ENCODE measurements around the gene APCDD1L.
A peak's percentile ranks its signal among the peaks of the same experiment; 100 is the strongest.

The APCDD1L gene

GRCh38 chr20:58492074-58492718 is 23.0 kb downstream of the APCDD1L start:
- no peak for DNase-seq (ENCODE audit: low read depth in 2 of 2)

- no peak for DNase-seq (ENCODE audit: low read depth in 2 of 2)
These were observed 29.0 kb downstream of the APCDD1L start for GRCh38 chr20:58486207-58486606.

GRCh38 chr20:58485393-58485792 is 29.8 kb downstream of the APCDD1L start:
- DNase-seq (ENCODE audit: low read depth in 2 of 2): no peak

- DNase-seq (ENCODE audit: low read depth in 2 of 2): no peak
These were observed 31.7 kb downstream of the APCDD1L start for GRCh38 chr20:58483470-58483869.

GRCh38 chr20:58483051-58483450 is 32.1 kb downstream of the APCDD1L start:
- no peak for DNase-seq (ENCODE audit: low read depth in 2 of 2)

- DNase-seq (ENCODE audit: low read depth in 2 of 2): no peak
These were observed 32.8 kb downstream of the APCDD1L start for GRCh38 chr20:58482416-58482815.

- DNase-seq (ENCODE audit: low read depth in 2 of 2): peak; percentile 62 to 64
These were observed 33.6 kb downstream of the APCDD1L start for GRCh38 chr20:58481481-58482021.

- no peak for DNase-seq (ENCODE audit: low read depth in 2 of 2)
These were observed 34.5 kb downstream of the APCDD1L start for GRCh38 chr20:58480551-58481336.

GRCh38 chr20:58479726-58480440 is 35.3 kb downstream of the APCDD1L start:
- DNase-seq (ENCODE audit: low read depth in 2 of 2): no peak

GRCh38 chr20:58478141-58478805 is 36.9 kb downstream of the APCDD1L start:
- no peak for DNase-seq (ENCODE audit: low read depth in 2 of 2)

- no peak for DNase-seq (ENCODE audit: low read depth in 2 of 2)
These were observed 39.7 kb downstream of the APCDD1L start for GRCh38 chr20:58475466-58475865.

GRCh38 chr20:58473453-58474425 is 41.5 kb downstream of the APCDD1L start:
- DNase-seq (ENCODE audit: low read depth in 2 of 2): no peak

GRCh38 chr20:58472273-58473018 is 42.8 kb downstream of the APCDD1L start:
- no peak for DNase-seq (ENCODE audit: low read depth in 2 of 2)

GRCh38 chr20:58471193-58472164 is 43.7 kb downstream of the APCDD1L start:
- no peak for DNase-seq (ENCODE audit: low read depth in 2 of 2)

GRCh38 chr20:58470336-58471192 is 44.6 kb downstream of the APCDD1L start:
- no peak for DNase-seq (ENCODE audit: low read depth in 2 of 2)

GRCh38 chr20:58469616-58470015 is 45.6 kb downstream of the APCDD1L start:
- DNase-seq (ENCODE audit: low read depth in 2 of 2): no peak

- DNase-seq (ENCODE audit: low read depth in 2 of 2): no peak
These were observed 47.3 kb downstream of the APCDD1L start for GRCh38 chr20:58467572-58468527.

All from stimulated activated CD4-positive, alpha-beta T cell treated with anti-CD3 and anti-CD28 coated beads, Interleukin-4, amount 100 ng/mL, for 48 hours (primary cell).